AG04450 (cell line): ENCODE data around the gene TIAM1. TPM values are rescaled to one million over a fixed set of nuclear protein-coding genes. Genes with fewer than 3 reads are reported as not detected.

ENCODE experiments used
- CTCF ChIA-PET: fragments of 300-600, 350-600 bp; formaldehyde crosslinking; extraction: SDS; loops from one replicate; lab custom pipeline; 2022; ENCODE audit warnings: antibody characterized with exemption, inconsistent platforms; lab: Charles Lee
- POLR2A ChIA-PET: fragments of 350-600 bp; formaldehyde crosslinking; extraction: SDS; loops from one replicate; lab custom pipeline; 2021; ENCODE audit warnings: antibody characterized with exemption, inconsistent platforms; lab: Yijun Ruan, JAX
- DNase-seq: peaks from one replicate; pipeline ENCODE4 v3.0.0-alpha.2; 2011; ENCODE audit warnings: low read depth, low spot score
- H3K27ac ChIP-seq: one replicate; pipeline ENCODE4 v1.5.1; 2012; ENCODE audit warnings: low read depth, low read length, control low read depth
- H3K27me3 ChIP-seq: one replicate; pipeline ENCODE4 v1.6.0; 2012; ENCODE audit warnings: low read length; ENCODE audit not compliant: control insufficient read depth, insufficient read depth
- H3K4me3 ChIP-seq: 2 replicates; pipeline ENCODE4 v1.5.1; 2011; ENCODE audit warnings: mild to moderate bottlenecking, low read depth, low read length, control low read depth
- H3K9me3 ChIP-seq: 2 replicates; pipeline ENCODE4 v1.5.1; 2012; ENCODE audit warnings: low read length; ENCODE audit not compliant: control insufficient read depth, insufficient read depth
- polyA plus RNA-seq: library from polyadenylated mRNA; depleted of rRNA; stranded (reverse); fragments of >200 nt; gene quantifications from 2 replicates; pipeline ENCODE4 v1.2.3, GENCODE V29; 2011
- TF ChIP-seq, protein P1 (sequence below): IDR thresholded peaks from 2 replicates; pipeline ENCODE4 v1.5.1; 2011; ENCODE audit warnings: low read depth, low read length, control low read depth, inconsistent platforms

Gene TIAM1
- polyA plus RNA-seq, 1 experiment, result 2.1 TPM

- TF ChIP-seq, protein P1, sequence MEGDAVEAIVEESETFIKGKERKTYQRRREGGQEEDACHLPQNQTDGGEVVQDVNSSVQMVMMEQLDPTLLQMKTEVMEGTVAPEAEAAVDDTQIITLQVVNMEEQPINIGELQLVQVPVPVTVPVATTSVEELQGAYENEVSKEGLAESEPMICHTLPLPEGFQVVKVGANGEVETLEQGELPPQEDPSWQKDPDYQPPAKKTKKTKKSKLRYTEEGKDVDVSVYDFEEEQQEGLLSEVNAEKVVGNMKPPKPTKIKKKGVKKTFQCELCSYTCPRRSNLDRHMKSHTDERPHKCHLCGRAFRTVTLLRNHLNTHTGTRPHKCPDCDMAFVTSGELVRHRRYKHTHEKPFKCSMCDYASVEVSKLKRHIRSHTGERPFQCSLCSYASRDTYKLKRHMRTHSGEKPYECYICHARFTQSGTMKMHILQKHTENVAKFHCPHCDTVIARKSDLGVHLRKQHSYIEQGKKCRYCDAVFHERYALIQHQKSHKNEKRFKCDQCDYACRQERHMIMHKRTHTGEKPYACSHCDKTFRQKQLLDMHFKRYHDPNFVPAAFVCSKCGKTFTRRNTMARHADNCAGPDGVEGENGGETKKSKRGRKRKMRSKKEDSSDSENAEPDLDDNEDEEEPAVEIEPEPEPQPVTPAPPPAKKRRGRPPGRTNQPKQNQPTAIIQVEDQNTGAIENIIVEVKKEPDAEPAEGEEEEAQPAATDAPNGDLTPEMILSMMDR, result no peak
- Histone ChIP-seq H3K27ac (no peak overlapping the region), H3K4me3 (no peak overlapping the region), H3K9me3 (no peaks in the 10 kb centered on the region), H3K27me3 (no peaks in the 10 kb centered on the region)
- ChIA-PET CTCF (interaction anchor here (1.3 to 6.4 kb wide), 3 partner anchors 86 to 419 kb away, joined by 5 to 154 read pairs (median 9); no protein-coding TSS in a partner anchor), POLR2A (no interaction called here)
- DNase-seq, result no peak
Measured at GRCh38 chr21:31184876-31185275, 159.2 kb downstream of the TIAM1 start.

DNA sequence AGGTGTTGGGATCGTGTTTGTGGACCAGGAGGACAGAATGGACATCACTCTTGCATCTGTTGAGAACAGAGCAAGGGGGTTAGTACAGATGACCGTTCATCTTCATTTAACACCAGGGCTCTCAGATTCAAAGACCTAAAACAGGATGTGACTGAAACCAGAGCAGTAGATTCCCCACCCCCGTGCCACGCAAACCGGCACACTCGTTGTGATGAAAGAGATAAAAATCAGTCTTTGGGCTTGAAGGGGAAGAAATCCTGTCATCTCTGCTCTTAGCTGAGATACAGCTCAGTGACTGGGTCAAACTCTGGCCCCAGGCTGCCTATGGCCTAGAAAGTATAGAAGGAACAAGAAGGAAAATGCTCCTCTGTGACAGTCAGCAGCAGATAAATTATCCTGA, 159.6 kb downstream of the TIAM1 start:
- ChIA-PET CTCF (interaction anchor here (0.8 to 6.4 kb wide), 2 partner anchors 13 to 85 kb away, joined by 3 to 154 read pairs; no protein-coding TSS in a partner anchor), POLR2A (no interaction called here)

DNA sequence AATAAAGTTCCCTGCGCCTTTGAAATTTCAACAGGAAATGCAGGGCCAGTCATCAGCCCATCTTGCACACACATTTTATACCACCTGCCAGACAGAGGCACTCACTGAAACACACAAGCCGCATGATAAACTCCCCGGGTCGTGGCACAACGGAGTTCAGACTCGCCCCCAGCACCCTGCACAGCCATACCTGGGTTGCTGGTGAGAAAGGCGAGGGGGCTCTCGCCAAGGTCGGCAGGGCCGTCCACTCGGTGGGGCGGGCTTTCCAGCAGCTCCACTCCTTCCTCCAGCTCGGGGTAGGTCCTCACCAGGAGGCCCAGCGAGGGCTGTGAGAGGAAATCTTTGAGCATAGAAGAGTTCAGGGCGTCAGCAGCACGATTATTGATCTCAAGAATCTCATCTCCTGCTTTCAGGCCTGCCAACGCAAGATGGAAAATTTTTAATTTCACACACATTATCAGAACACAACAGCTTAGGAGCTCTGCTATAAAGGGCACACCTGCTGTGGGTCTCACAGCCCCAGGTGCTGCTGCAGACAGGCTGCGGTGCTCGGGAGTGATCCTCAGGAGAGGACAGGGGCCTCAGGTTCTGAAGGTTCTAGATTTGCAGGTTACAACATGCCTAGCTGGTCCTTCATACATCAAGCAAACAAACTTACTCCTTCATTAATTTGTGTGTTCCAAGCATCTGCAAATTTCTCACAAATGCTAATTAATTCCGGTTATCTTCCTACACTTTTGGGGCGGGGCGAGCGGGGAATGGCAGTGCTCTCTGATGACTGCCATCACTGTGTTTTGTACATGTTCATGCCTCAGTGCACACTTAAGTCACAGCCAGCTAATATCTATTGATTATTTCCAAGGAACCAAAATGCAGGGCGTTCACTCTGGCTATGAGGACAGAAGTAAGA, 161.6 kb downstream of the TIAM1 start:
- ChIA-PET CTCF (interaction anchor here (0.6 to 6.4 kb wide), 7 partner anchors 13 to 399 kb away, joined by 3 to 154 read pairs (median 14); no protein-coding TSS in a partner anchor), POLR2A (no interaction called here)
- Histone ChIP-seq H3K27ac (no peak overlapping the region), H3K27me3 (no peaks in the 10 kb centered on the region), H3K9me3 (no peaks in the 10 kb centered on the region), H3K4me3 (no peak overlapping the region)
- no peak for DNase-seq
- TF ChIP-seq, protein P1, result no peak

More for the DNA sequence above, 159.6 kb downstream of the TIAM1 start:
- Histone ChIP-seq H3K9me3 (no peaks in the 10 kb centered on the region), H3K27me3 (no peaks in the 10 kb centered on the region), H3K27ac (no peak overlapping the region), H3K4me3 (no peak overlapping the region)
- no peak for DNase-seq
- TF ChIP-seq, protein P1, result no peak

DNA sequence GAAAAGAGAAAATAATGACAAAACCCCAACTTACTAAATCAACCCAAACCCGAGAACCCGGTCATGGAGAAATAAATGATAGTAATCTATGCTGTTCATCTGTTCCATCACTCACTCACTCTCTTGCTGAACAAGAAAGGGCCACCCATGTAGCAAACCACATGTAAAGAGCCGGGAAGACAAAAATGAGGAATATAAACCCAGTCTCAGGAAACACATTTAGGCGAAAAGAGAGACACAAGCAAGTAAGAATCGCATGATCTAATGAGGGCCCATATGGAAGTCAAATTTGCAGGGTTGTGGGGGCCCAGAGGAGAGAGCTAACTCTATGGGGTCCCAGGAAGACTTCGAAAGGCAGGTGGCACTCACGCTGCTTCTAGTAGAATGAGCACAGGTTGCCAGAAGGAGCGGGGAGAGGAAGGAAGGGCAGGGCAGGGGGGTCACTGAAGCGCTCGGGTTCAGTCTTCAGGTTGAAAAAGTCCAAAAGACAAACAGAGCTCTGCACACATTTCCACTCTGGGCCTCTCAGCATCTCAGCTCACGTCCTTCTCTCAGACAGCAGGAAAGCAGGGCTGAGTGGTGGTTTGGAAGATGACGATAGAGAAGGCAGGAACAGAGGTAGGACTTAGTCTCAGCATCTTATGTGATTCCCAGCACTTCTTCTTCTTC, 162.8 kb downstream of the TIAM1 start:
- TF ChIP-seq, protein P1, result no peak
- ChIA-PET CTCF (interaction anchor here (0.6 to 6.4 kb wide), 28 partner anchors 8 to 842 kb away, joined by 3 to 154 read pairs (median 6); no protein-coding TSS in a partner anchor), POLR2A (no interaction called here)
- H3K9me3 ChIP-seq, result no peaks in the 10 kb centered on the region
- H3K4me3 ChIP-seq, result no peak overlapping the region
- no peaks in the 10 kb centered on the region for H3K27me3 ChIP-seq
- DNase-seq, result no peak
- no peak overlapping the region for H3K27ac ChIP-seq
